HG03025 (cell line): Measurements from ENCODE around the gene TUG1.

Source experiments
- ATAC-seq: cut with Tn5 transposase; IDR thresholded peaks from one replicate; pipeline ENCODE4 v1.9.1; 2021; ENCODE audit warnings: mild to moderate bottlenecking, moderate library complexity; ENCODE audit not compliant: unreplicated experiment, low FRiP score

Gene TUG1

GRCh38 chr22:30996462-30996861, 27.4 kb downstream of the TUG1 start:
- ATAC-seq, result no peak

- no peak for ATAC-seq
These were observed 29.3 kb downstream of the TUG1 start for GRCh38 chr22:30998329-30998728.

- ATAC-seq, result no peak
These were observed 32.2 kb downstream of the TUG1 start for GRCh38 chr22:31001124-31001770.

- ATAC-seq, result no peak
These were observed 36.5 kb downstream of the TUG1 start for GRCh38 chr22:31005535-31005934.

- no peak for ATAC-seq
These were observed 50.3 kb downstream of the TUG1 start for GRCh38 chr22:31019191-31019930.

- no peak for ATAC-seq
These were observed 51.3 kb downstream of the TUG1 start for GRCh38 chr22:31020334-31020733.

GRCh38 chr22:31022516-31022915, 53.5 kb downstream of the TUG1 start:
- no peak for ATAC-seq
